HG03558 (cell line): ENCODE measurements around the gene TIMP2.
"Not testable (repeated sequence)": the region's sequence is repeated elsewhere in the genome, so short reads cannot be mapped to it uniquely, and the experiment has no call there.

Experiments
- ATAC-seq: cut with Tn5 transposase; IDR thresholded peaks from one replicate; pipeline ENCODE4 v1.9.1; 2021; ENCODE audit warnings: moderate number of reproducible peaks; ENCODE audit not compliant: unreplicated experiment; ENCODE audit errors: extremely low read depth

TIMP2 gene

GRCh38 chr17:78933959-78934568 lies 8.9 kb upstream of the TIMP2 start:
- ATAC-seq: no peak

GRCh38 chr17:78933025-78933958 lies 8.1 kb upstream of the TIMP2 start:
- no peak for ATAC-seq

DNA sequence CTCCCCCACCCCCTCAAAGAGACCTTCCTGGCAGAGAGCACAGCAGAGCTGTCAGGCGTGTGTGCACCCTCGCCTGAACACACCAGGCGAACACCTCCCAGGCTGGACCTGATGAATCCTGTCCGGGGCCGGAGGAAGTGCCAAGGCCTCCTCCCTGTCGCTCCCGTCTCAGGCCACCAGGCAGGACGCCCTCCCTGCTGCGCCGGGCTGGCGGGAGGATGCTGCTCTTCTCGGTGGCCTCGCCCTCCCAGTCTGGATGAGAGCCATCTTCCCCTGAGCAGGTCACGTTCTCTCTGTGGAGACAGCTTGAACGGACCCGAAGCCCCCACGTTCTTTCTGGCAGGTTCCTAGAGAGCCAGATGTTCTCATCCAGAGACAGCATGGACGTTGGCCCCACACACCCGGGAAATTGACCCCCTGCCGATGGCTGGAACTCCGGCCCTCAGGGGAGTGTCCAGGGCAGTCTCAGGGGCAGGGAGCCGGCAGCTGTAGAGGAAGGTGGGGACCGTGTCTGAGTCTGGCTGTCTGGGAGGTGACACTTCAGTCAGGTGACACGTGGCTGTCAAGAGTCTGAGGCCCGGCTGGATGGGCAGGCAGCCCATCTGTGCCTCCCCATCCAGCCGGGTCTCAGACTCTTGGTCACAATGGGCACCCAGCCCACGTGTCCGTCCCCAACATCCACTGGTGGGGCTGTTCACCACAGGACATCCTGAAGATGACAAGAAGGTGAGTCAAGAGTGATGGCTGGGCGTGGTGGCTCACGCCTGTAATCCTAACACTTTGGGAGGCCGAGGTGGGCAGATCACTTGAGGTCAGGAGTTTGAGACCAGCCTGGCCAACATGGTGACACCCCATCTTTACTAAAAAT lies 5.0 kb upstream of the TIMP2 start:
- no peak for ATAC-seq

GRCh38 chr17:78925662-78926555 lies 722 bp upstream of the TIMP2 start:
- ATAC-seq: no peak

DNA sequence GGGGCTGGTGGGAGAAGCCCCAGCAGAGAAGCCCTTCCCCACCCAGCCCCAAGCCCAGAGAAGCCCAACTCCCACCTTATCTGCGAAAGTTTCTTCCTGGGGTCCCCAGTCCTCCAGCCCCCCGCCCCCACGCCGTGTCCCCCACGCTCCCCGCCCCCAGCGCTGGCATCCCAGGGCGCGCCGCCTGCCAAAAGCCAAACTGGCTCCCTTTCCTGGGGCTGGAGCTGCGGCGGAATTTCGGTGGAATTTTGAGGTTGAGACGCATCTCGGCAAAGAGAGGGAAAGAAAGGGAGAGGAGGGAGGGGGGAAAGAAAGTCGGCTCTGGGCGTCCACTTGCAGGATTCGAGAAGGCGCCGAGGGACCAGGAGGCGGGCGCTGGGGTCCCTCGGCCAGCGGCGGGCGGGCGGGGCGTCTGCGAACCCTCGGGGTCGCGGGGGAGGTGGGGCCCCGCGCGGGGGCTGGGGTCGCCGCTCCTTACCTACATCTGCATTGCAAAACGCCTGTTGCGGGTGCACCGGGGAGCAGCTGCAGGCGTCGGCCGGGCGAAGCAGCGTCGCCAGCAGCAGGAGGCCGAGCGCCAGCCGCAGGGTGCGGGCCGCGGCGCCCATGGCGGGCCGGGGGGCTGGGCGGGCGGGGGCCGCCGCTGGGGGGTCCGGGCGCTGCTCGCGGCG lies 571 bp downstream of the TIMP2 start:
- no peak for ATAC-seq

DNA sequence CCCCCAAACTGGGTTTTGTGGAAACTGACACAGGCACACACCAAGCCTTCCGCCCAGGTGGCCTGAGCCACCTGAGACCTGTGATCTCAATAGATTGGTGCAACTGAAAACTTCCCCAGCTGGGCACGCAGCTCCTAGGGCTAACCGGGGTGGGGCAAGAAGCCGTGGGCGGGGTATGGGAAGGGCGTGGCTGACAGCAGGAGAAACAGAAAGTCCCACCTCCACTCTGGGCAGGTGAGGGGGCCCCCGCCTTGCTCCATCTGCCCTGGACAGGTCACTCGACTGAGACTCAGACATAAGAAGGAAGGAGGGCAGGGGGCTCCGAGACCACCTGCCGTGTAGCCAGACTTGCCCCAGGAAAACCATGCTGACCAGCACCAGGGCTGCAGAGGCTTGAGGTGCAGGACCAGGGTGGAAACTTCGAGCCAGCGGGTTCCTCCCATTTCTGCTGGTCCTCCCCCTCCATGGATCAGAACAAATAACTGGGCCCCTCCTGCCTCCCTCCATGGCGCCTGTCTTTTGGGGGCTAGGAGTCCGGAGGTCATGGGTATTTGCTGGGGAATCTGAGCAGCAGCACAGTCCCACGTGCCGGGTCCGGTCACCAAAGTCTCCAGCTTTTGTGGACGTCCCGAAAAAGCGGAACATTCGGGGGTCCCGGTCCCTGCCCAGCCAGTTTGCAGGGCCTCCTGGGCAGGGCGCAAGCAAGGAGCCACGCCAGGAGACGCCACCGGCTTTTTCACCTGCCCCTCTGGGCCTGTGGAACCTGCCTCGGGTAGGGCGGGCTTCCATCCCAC lies 1.3 kb downstream of the TIMP2 start:
- no peak for ATAC-seq

- no peak for ATAC-seq
Measured at GRCh38 chr17:78922816-78923498, 2.2 kb downstream of the TIMP2 start.

GRCh38 chr17:78921437-78921971 lies 3.7 kb downstream of the TIMP2 start:
- ATAC-seq: no peak

- ATAC-seq: no peak
Measured at GRCh38 chr17:78920528-78920927, 4.7 kb downstream of the TIMP2 start.

GRCh38 chr17:78919861-78920450 lies 5.2 kb downstream of the TIMP2 start:
- no peak for ATAC-seq

DNA sequence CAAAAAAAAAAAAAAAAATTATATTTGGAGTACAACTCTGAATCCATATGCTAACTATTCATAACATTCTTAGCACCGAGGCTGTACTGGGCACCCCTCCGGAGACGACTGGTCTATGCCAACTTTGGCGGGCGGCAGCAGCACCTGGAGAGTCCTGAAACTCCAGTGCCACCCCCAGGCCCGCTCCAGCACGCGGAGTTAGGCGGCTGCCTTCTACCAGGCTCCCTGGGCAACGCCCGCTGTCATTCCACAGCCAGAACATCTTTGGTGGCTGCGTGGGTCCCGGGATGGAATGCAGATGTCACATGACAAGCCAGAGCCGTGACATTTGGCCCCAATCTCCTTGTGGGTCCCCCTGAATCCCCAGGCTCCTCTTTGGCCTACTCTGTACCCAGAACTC lies 6.2 kb downstream of the TIMP2 start:
- no peak for ATAC-seq

- no peak for ATAC-seq
Measured at GRCh38 chr17:78917451-78918275, 7.5 kb downstream of the TIMP2 start.

DNA sequence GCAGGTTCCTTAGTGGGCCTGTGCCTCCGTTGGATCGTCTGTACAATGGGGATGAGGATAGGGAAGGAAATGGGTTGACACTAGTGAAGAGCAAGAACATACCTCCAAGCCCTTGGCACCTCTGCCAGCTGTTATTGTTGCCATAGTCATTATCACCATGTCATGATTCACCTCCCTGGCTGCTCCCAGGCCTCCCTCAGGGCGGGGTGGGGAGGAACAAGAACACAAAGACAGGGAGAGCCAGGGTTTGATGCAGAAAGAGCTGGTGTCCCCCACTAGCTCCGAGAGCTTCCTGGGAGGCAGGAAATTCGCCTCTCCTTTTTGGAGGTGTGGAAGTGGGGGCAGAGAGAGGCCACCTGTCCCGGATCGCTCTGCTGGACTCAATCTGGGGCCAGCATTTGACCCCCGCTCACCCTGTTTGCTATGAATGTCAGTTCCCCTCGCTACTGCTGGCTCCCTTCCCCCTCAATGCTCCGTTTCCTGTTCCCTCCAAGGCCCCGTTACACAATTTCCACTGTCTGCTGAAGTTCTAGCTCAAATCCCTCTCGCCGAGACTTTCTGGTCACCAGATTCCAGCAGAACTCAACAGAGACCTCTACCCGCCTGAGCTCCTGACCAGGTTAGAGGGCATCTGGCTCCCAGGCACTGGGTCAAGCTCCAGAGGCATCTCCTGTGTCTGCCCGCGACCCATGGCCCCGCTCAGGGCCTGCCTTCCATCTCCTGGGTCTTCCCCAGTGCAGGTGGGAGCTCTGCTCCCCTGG lies 9.1 kb downstream of the TIMP2 start:
- no peak for ATAC-seq

DNA sequence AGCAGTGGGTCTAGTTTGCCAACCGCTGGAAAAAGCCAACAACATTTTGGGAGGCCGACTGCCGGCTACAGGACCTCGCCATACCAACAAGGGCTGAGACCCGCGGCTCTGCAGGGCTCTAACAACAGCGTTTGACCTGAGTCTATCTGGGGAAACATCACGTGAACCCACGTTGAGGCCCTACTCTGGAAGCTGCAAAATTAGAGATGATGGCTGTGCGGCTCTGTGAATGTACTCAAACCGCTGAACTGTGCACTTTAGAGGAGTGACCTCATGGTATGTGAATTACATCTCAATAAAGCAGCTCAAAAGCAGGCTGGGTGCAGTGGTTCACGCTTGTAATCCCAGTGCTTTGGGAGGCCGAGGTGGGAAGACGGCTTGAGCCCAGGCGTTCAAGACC lies 12.1 kb downstream of the TIMP2 start:
- no peak for ATAC-seq

- ATAC-seq: no peak
Measured at GRCh38 chr17:78912082-78912481, 13.1 kb downstream of the TIMP2 start.

GRCh38 chr17:78911543-78911942 lies 13.6 kb downstream of the TIMP2 start:
- ATAC-seq: not testable (repeated sequence)
